HepG2 (cell line): ENCODE results near the gene NSMCE4A. TPM values are rescaled to one million over a fixed set of nuclear protein-coding genes. Genes with fewer than 3 reads are reported as not detected.

Experiments used
- HNRNPLL ChIP-seq: fragments of 200-400 bp; formaldehyde crosslinking; IDR thresholded peaks from 2 replicates; pipeline ENCODE4 v1.6.1; 2017; ENCODE audit warnings: mild to moderate bottlenecking, low read depth, low read length; ENCODE audit not compliant: poor library complexity, severe bottlenecking
- HOXA9 ChIP-seq: sonication (generic); formaldehyde crosslinking; IDR thresholded peaks from 2 replicates; pipeline ENCODE4 v1.8.1; 2022; ENCODE audit warnings: missing genetic modification reagents, mild to moderate bottlenecking, moderate library complexity, borderline replicate concordance
- KMT2A ChIP-seq: sonication (generic); formaldehyde crosslinking; IDR thresholded peaks from 2 replicates; pipeline ENCODE4 v1.4.0; 2020; ENCODE audit warnings: missing genetic modification reagents
- NR2F1 ChIP-seq, 2 experiments: fragments of 450-650 bp in 1 of 2; formaldehyde crosslinking in 1 of 2; IDR thresholded peaks; 2 replicates each; pipeline versions ENCODE4 v1.5.0 to v1.6.1; 2016 to 2020; ENCODE audit warnings: mild to moderate bottlenecking in 1 of 2, missing compliant biosample characterization in 1 of 2, missing genetic modification reagents in 1 of 2, moderate library complexity in 1 of 2
- SCMH1 ChIP-seq: sonication (generic); formaldehyde crosslinking; IDR thresholded peaks from 2 replicates; pipeline ENCODE4 v1.9.0; 2021; ENCODE audit warnings: missing genetic modification reagents, mild to moderate bottlenecking, borderline replicate concordance
- SIX1 ChIP-seq: sonication (generic); formaldehyde crosslinking; IDR thresholded peaks from 2 replicates; pipeline ENCODE4 v1.4.0; 2020; ENCODE audit warnings: missing genetic modification reagents, borderline replicate concordance
- SOX6 ChIP-seq, 2 experiments: fragments of 450-650 bp in 1 of 2; sonication (generic) in 1 of 2; formaldehyde crosslinking in 1 of 2; IDR thresholded peaks; 2 replicates each; pipeline versions ENCODE4 v1.4.0 to v1.6.1; 2017 to 2020; ENCODE audit warnings: antibody characterized with exemption in 1 of 2, mild to moderate bottlenecking in 1 of 2, missing genetic modification reagents in 1 of 2
- STAT5B ChIP-seq: sonication (generic); formaldehyde crosslinking; IDR thresholded peaks from 2 replicates; pipeline ENCODE4 v1.4.0; 2020; ENCODE audit warnings: missing genetic modification reagents
- ZNF101 ChIP-seq: sonication (generic); formaldehyde crosslinking; IDR thresholded peaks from 2 replicates; pipeline ENCODE4 v1.4.0; 2020; ENCODE audit warnings: mild to moderate bottlenecking, low read depth, missing genetic modification reagents, borderline replicate concordance
- ZNF180 ChIP-seq: sonication (generic); formaldehyde crosslinking; IDR thresholded peaks from 2 replicates; pipeline ENCODE4 v1.4.0; 2020; ENCODE audit warnings: low read depth, missing genetic modification reagents, borderline replicate concordance
- ZNF383 ChIP-seq: sonication (generic); formaldehyde crosslinking; IDR thresholded peaks from 2 replicates; pipeline ENCODE4 v1.4.0; 2020; ENCODE audit warnings: missing genetic modification reagents, mild to moderate bottlenecking, borderline replicate concordance
- ZNF562 ChIP-seq: sonication (generic); formaldehyde crosslinking; IDR thresholded peaks from 2 replicates; pipeline ENCODE4 v1.8.0; 2022; ENCODE audit warnings: missing genetic modification reagents, borderline replicate concordance
- ZNF577 ChIP-seq: sonication (generic); formaldehyde crosslinking; IDR thresholded peaks from 2 replicates; pipeline ENCODE4 v1.4.0; 2020; ENCODE audit warnings: mild to moderate bottlenecking, low read depth, missing genetic modification reagents, borderline replicate concordance
- ZNF776 ChIP-seq: sonication (generic); formaldehyde crosslinking; IDR thresholded peaks from 2 replicates; pipeline ENCODE4 v1.4.0; 2020; ENCODE audit warnings: mild to moderate bottlenecking, missing genetic modification reagents
- ZNF816 ChIP-seq: sonication (generic); formaldehyde crosslinking; IDR thresholded peaks from 2 replicates; pipeline ENCODE4 v1.8.0; 2022; ENCODE audit warnings: missing genetic modification reagents, mild to moderate bottlenecking, borderline replicate concordance
- ZNF879 ChIP-seq: sonication (generic); formaldehyde crosslinking; IDR thresholded peaks from 2 replicates; pipeline ENCODE4 v1.8.1; 2023; ENCODE audit warnings: missing genetic modification reagents
- ZSCAN21 ChIP-seq: sonication (generic); formaldehyde crosslinking; IDR thresholded peaks from 2 replicates; pipeline ENCODE4 v1.8.0; 2022; ENCODE audit warnings: mild to moderate bottlenecking, missing genetic modification reagents, moderate library complexity, borderline replicate concordance
- polyA plus RNA-seq, 8 experiments: library from polyadenylated mRNA; depleted of rRNA in 3 of 8; stranded (reverse) in 7 of 8; unstranded in 1 of 8; fragments of >200 nt; fragmentation: Illumina TruSeq in 4 of 8; extraction: Trizol in 4 of 8; gene quantifications; 2 replicates each; pipeline versions ENCODE4 v1.2.1 to v1.2.3, GENCODE V29; 2011 to 2016; ENCODE audit warnings: low read depth in 4 of 8, missing spikeins in 1 of 8, mixed read lengths in 1 of 8; ENCODE audit not compliant: insufficient read depth in 1 of 8
- total RNA-seq, 5 experiments: library from RNA; depleted of rRNA; stranded (reverse); fragments of >200 nt; fragmentation: Illumina TruSeq; extraction: Trizol; gene quantifications; 2 replicates each; pipeline ENCODE4 v1.2.3, GENCODE V29; 2016; ENCODE audit warnings: low read depth in 1 of 5
- TF ChIP-seq, protein P1 (sequence below): IDR thresholded peaks from 2 replicates; pipeline ENCODE4 v1.6.1; 2012; ENCODE audit warnings: inconsistent platforms
- TF ChIP-seq, protein P2 (sequence below): sonication (generic); formaldehyde crosslinking; IDR thresholded peaks from 2 replicates; pipeline ENCODE4 v1.4.0; 2020; ENCODE audit warnings: mild to moderate bottlenecking, missing genetic modification reagents
- TF ChIP-seq, protein P3 (sequence below): sonication (generic); formaldehyde crosslinking; IDR thresholded peaks from 2 replicates; pipeline ENCODE4 v1.4.0; 2020; ENCODE audit warnings: missing genetic modification reagents
- TF ChIP-seq, protein P4 (sequence below): sonication (generic); formaldehyde crosslinking; IDR thresholded peaks from 2 replicates; pipeline ENCODE4 v1.8.1; 2022; ENCODE audit warnings: low read depth, mild to moderate bottlenecking, missing genetic modification reagents

NSMCE4A gene
- total and polyA plus RNA-seq, 2 of the 13 experiments (the other 11 are each of a cell fraction or from before 2014, with no cell fraction given), result 61.1 to 91.6 TPM

DNA sequence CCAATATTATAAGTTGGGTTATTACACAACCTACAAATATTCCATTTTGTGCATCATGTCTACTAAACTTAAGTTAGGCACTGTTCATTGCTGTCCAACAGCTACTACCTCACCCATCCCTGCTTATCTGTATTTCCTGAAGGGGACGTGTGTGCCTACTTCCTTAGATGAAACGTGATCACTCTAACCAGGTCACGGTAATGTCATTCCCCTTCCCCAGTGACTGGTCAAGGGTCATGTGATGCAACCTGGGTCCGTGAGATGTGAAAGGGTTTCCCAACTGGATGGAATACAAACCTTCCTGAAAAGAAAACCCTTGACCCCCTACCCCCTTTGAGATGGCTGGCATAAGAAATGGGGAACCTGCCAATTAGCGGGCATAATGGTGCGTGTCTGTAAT lies 1.6 kb upstream of the NSMCE4A start (continued):
- TF ChIP-seq ZNF180 (no peak), SIX1 (CRISPR knock-in tag) (peak; percentile 54; the same call in 1 of the 2 replicates), ZNF383 (CRISPR knock-in tag) (no peak), ZNF101 (CRISPR knock-in tag) (no peak), ZNF879 (CRISPR knock-in tag) (no peak), HNRNPLL (no peak), SOX6 (IDR thresholded peaks at IDR 0.05) (no peak), SOX6 (CRISPR knock-in tag; IDR thresholded peaks at IDR 0.05) (peak; percentile 17; the same call in 1 of the 2 replicates), ZNF816 (CRISPR knock-in tag) (no peak), ZSCAN21 (CRISPR knock-in tag) (no peak), ZNF577 (CRISPR knock-in tag) (no peak), HOXA9 (CRISPR knock-in tag) (no peak), ZNF776 (CRISPR knock-in tag) (no peak), KMT2A (no peak), SCMH1 (no peak), STAT5B (no peak), ZNF562 (CRISPR knock-in tag) (no peak), NR2F1 (CRISPR knock-in tag; IDR thresholded peaks at IDR 0.05) (peak in 1 of 2 experiments; percentile 68; a peak in 2 of 4 replicates)
- TF ChIP-seq, protein P1, sequence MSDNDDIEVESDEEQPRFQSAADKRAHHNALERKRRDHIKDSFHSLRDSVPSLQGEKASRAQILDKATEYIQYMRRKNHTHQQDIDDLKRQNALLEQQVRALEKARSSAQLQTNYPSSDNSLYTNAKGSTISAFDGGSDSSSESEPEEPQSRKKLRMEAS, result no peak
- TF ChIP-seq, protein P2, sequence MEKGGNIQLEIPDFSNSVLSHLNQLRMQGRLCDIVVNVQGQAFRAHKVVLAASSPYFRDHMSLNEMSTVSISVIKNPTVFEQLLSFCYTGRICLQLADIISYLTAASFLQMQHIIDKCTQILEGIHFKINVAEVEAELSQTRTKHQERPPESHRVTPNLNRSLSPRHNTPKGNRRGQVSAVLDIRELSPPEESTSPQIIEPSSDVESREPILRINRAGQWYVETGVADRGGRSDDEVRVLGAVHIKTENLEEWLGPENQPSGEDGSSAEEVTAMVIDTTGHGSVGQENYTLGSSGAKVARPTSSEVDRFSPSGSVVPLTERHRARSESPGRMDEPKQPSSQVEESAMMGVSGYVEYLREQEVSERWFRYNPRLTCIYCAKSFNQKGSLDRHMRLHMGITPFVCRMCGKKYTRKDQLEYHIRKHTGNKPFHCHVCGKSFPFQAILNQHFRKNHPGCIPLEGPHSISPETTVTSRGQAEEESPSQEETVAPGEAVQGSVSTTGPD, result no peak
- TF ChIP-seq, protein P3, sequence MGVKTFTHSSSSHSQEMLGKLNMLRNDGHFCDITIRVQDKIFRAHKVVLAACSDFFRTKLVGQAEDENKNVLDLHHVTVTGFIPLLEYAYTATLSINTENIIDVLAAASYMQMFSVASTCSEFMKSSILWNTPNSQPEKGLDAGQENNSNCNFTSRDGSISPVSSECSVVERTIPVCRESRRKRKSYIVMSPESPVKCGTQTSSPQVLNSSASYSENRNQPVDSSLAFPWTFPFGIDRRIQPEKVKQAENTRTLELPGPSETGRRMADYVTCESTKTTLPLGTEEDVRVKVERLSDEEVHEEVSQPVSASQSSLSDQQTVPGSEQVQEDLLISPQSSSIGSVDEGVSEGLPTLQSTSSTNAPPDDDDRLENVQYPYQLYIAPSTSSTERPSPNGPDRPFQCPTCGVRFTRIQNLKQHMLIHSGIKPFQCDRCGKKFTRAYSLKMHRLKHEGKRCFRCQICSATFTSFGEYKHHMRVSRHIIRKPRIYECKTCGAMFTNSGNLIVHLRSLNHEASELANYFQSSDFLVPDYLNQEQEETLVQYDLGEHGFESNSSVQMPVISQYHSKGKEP, result no peak
- TF ChIP-seq, protein P4, sequence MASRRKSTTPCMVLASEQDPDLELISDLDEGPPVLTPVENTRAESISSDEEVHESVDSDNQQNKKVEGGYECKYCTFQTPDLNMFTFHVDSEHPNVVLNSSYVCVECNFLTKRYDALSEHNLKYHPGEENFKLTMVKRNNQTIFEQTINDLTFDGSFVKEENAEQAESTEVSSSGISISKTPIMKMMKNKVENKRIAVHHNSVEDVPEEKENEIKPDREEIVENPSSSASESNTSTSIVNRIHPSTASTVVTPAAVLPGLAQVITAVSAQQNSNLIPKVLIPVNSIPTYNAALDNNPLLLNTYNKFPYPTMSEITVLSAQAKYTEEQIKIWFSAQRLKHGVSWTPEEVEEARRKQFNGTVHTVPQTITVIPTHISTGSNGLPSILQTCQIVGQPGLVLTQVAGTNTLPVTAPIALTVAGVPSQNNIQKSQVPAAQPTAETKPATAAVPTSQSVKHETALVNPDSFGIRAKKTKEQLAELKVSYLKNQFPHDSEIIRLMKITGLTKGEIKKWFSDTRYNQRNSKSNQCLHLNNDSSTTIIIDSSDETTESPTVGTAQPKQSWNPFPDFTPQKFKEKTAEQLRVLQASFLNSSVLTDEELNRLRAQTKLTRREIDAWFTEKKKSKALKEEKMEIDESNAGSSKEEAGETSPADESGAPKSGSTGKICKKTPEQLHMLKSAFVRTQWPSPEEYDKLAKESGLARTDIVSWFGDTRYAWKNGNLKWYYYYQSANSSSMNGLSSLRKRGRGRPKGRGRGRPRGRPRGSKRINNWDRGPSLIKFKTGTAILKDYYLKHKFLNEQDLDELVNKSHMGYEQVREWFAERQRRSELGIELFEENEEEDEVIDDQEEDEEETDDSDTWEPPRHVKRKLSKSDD (CRISPR knock-in tag), result 0 out of 2 replicates have a peak, but pooled peaks have one; percentile 46
